Activated effector memory CD4-positive, alpha-beta T cell treated with anti-CD3 and anti-CD28 coated beads, Interleukin-2, amount 50 U/mL, for 16 hours (primary cell): ENCODE data around the gene MARCHF11.

Experiments used
- DNase-seq: peaks from one replicate; pipeline ENCODE4 v3.0.0-alpha.2; 2020

Gene MARCHF11

DNA sequence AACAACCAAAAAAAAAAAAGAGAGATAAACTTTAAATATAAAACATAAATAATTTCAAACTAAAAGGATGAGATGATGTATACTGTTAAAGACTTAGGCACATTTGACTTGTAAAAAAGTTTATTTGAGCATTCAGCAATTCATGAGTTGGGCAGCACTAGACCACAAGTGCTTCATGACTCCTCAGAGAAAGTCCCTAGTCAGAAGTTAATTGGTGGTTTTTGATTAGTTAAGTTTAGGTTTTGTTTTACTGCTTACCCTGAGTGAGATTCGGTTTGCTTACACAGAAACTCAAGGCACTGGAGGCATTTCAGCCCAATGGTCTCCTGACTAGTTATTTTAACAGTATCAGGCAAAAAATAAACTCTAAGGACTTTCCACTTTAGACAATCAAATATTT lies 129.2 kb downstream of the MARCHF11 start:
- no peak for DNase-seq

DNA sequence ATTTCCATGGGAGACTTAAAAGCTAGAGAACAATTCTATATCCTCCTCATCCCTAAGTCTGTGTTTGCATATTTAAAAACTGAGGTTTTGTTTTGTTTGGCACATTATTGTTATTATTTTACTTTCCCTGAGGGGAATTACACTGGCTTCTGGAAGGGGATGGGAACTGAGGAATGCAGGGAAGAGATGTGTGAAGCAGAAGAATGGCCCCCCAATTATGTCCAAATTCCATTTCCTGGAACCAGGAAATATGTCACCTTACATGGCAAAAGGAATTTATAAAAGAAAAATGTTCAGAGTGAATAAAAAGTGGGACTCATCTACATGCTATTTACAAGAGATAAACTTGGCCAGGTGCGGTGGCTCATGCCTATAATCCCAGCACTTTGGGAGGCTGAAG lies 129.8 kb downstream of the MARCHF11 start:
- DNase-seq = no peak

DNA sequence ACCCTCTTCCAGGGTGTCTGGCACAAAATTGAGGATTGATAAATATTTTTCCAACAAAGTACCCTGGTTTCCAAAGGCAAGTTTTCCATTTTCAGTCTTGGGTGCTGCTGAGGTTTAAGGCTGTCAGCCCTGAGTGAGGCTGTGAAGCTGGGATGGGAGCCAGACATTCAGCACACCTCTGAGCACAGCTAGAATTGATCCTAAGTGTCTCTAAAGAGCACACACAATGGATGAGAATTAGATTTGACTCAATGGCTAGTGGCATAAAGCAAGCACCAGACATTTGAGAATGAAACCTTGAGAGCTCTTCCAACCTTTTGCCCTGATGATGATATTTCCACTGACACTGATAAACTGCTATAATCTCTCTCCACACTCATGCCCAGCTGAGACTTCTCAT lies 131.5 kb downstream of the MARCHF11 start:
- no peak for DNase-seq

DNA sequence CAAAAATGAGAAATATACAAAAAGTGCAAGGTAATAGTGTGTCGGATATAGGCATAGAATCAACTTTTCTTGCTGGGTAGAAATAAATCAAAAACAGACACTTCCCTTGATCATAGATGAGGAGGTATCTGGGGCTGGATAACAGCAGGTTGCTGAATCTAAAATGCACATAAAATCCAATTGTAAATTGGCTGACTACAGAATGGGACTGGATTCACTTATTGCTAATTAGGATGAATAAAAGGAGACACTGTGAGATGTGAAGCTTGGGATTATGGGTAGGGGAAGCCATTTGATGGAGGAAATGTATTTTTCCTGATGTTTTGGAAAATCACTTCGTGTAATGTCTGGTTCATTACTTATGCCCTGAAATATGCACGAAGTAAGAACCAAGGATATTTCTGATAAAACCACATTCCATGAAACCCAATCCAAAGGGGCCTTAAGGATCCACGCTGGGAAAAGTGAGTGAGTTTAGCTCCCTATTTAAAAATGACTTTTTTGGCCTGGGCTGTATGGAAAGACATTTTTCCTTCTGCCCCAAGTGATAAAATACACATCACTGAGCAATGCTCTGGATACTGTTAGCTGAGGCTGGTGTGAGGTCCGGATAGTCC lies 136.1 kb downstream of the MARCHF11 start:
- DNase-seq = no peak

DNA sequence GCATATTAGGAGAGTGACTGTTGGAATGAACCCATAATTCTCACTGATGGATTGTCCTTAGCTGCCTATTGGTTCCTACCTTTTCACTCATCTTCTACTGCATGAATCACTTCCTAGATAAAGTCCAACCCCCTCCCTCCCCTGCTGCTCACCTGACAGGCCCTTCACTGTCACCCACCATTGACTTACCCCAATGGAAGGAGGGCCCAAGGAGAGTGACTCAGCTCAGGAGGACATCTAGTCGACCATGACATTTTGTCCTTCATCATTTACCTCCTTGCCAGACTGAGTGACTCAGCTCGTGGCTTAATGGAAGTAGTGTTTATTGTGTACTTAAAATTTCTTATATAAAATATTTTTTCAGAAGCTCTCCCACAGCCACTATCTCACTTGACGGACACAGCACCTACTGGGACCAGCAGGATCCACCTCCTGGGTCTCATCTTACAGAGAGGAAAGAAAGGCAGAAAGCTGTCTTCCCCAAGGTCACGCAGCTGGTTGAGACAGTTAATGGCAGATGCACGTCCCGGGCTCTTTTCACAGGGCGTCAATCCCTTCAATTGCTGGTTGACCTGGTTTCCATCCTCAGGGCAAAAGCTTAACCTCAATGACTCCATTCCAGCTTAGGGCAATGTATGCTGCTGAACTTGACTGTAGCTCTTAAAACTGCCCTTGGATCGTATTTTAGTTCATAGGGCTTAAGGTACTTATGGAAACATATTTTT lies 142.3 kb downstream of the MARCHF11 start:
- DNase-seq = no peak

DNA sequence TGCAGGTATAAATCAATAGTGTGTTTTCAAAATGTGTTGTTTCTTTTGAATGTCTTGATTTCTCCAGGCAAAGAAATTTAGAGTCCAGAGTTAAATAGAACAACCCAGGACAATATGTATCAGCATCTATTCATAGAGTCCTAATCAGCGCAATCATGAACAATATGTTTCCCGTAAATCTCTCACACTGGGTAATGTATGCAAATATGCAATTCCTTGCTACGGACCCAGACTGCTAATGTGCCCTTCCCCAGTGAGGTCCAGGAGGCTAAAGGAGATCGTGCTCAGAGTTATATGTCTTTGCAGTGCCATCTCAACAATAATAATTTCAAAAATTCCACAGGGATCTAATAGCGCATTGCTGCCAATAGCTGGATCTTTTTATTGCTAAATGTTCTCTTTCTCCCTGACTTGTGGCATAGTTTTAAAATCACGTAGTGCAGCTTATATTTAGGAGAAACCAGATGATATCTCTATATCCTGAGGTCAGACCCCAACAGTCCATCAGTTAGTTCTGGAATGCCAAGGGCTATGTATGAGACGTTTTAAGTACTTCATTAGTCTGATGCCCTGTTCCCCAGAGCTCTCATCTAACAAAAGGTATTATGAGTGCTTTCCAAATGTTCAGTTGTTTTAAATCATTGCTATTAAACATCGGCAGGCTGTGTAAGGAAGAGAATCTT lies 145.1 kb downstream of the MARCHF11 start:
- no peak for DNase-seq

DNA sequence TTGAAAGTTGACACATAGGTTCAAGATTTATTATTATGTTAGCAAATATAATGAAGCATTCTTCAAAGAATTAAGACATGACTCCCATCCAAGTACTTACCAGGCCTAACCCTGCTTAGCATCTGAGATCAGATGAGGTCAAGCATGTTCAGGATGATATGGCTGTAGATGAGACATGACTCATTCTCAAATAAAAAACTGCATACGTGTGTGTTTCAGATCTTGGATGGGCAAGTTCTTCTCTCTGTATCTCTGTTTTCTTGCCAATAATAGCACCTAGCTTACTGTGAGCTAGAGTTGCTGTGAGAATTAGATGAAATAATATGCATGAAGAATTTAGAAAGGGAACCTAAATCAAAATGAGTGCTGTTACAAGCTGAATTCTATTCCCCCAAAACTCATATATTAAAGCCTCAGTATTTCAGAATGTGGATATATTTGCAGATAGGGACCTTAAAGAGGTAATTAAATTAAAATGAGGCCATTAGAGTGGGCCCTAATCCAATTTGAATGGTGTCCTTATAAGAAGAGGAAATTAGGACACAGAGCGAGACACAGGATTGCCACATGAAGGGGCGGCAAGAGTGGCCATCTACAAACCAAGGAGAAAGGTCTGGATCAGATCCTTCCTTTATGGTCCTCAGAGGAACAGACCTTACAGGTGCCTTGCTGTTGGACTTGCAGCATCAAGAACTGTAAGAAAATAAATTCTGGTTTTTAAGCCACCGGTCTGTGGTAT lies 146.2 kb downstream of the MARCHF11 start:
- DNase-seq = no peak

DNA sequence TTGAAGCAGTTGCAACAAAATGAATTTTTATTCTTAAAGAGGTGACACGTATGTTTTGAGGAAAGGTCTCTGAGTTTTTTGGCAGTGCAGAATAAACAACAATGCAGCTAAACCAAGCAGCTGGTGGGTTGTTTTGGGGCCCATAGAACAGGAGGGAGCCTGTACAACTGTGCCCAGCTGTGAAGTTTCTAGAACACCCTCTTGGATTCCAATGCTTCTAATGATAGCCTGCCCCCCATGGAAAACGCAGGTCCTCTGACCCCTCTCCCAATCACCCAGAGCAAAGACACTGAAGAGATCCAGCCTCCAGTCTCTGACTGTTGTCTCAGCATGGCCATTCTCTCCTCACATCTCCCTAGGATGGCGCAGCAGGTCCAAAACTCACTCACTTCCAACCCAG lies 150.9 kb downstream of the MARCHF11 start:
- no peak for DNase-seq

DNA sequence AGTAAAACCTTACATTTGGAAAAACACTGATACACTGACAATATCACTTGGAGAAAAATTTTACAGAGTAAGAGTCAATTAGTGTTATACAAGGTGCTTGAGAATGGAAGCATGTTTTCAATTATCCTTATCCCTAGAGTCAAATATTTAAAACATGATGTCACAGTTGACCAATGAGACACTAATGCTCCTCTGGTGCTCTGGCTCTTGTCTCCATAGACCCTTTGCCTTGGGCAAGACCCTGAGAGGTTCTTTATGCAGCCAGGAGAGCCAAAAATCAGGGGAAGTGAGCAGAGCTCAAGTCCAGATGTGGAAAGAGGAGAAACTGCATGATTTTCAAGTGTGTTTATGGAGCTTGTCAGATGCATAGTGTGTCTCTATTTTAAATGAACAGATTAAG lies 153.9 kb downstream of the MARCHF11 start:
- DNase-seq = no peak

DNA sequence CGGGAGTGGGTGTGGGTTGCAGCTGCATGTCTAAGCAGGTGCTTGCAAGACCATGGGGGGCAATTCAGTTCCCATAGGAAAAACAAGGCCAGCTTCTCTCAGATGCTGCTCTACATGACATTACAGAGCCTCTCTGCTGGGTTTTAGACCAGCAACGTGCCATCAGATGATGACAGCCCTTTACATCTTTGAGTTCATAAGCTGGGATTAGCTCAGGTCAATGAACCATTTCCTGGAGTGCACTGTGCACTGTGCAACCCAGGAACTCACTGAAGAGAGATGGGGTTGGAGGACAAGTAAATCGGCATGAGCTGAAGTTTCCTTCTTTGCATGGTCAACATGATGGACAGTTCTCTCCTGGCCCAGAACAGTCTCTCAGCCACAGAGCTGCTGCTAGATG lies 160.6 kb downstream of the MARCHF11 start:
- no peak for DNase-seq

DNA sequence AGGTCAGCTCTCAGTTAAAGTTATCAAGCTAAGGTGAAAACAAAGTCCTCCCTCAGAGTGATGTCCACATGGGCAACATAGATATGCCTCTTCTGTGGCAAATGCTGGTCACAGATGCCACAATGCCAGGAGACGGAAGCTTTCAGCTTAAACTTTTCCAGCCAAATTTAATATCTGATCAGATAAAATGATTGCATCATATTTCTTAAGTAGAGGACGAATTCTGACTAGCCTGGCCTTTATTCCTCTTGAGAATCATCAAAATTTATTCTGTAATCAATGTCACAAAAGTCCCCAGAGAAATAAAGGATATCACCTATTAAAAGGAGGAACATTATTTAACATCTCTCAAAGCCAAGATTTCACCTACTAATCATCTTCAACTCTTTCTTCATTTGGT lies 161.9 kb downstream of the MARCHF11 start:
- no peak for DNase-seq
